Activated B cell treated with CpG ODN at 0.5 μM for 24 hours (primary cell): Measurements from ENCODE around the gene GATA6. TPM values are rescaled to one million over a fixed set of nuclear protein-coding genes. Genes with fewer than 3 reads are reported as not detected.

Source experiments
- ATAC-seq: fragments of 200-7000 bp; cut with Tn5 transposase; one replicate; pipeline ENCODE4 v1.10.0; 2021; ENCODE audit warnings: low read depth, mild to moderate bottlenecking, moderate library complexity
- CTCF ChIA-PET: fragments of 350-600 bp; sonication (Branson Sonifier 250); formaldehyde crosslinking; loops from one replicate; lab custom pipeline; 2021; ENCODE audit warnings: antibody characterized with exemption; lab: Charles Lee
- POLR2A ChIA-PET: fragments of 350-600 bp; sonication (Branson Sonifier 250); formaldehyde crosslinking; loops from one replicate; lab custom pipeline; 2021; ENCODE audit warnings: antibody characterized with exemption; lab: Charles Lee
- DNase-seq: peaks from one replicate; pipeline ENCODE4 v3.0.0; 2022
- H3K27ac Mint-ChIP-seq: one replicate; pipeline ENCODE4 v1.8.0; 2020; ENCODE audit warnings: mixed read lengths
- H3K27me3 Mint-ChIP-seq: one replicate; pipeline ENCODE4 v1.8.0; 2021; ENCODE audit warnings: mixed read lengths
- H3K36me3 Mint-ChIP-seq: one replicate; pipeline ENCODE4 v1.8.0; 2021; ENCODE audit warnings: low read depth, mixed read lengths
- H3K4me1 Mint-ChIP-seq: one replicate; pipeline ENCODE4 v1.8.0; 2021; ENCODE audit warnings: mixed read lengths
- H3K4me3 Mint-ChIP-seq: one replicate; pipeline ENCODE4 v1.8.0; 2020; ENCODE audit warnings: mild to moderate bottlenecking, mixed read lengths
- H3K9me3 Mint-ChIP-seq: one replicate; pipeline ENCODE4 v1.8.0; 2020; ENCODE audit warnings: mixed read lengths
- intact Hi-C: fragments of 100-400 bp; cut with micrococcal nuclease; formaldehyde crosslinking; loops from one replicate; pipeline ENCODE4 v1.15.1; 2024
- total RNA-seq: library from RNA; stranded (reverse); gene quantifications from 2 replicates; pipeline ENCODE4 v1.2.3, GENCODE V29; 2022
- TF ChIP-seq, protein P1 (sequence below): fragments of 200-600 bp; IDR thresholded peaks from one replicate; pipeline ENCODE4 v1.8.0; 2022; ENCODE audit warnings: antibody characterized with exemption, mild to moderate bottlenecking

The GATA6 gene
- total RNA-seq, 1 donor from 2014 or later = not detected

DNA sequence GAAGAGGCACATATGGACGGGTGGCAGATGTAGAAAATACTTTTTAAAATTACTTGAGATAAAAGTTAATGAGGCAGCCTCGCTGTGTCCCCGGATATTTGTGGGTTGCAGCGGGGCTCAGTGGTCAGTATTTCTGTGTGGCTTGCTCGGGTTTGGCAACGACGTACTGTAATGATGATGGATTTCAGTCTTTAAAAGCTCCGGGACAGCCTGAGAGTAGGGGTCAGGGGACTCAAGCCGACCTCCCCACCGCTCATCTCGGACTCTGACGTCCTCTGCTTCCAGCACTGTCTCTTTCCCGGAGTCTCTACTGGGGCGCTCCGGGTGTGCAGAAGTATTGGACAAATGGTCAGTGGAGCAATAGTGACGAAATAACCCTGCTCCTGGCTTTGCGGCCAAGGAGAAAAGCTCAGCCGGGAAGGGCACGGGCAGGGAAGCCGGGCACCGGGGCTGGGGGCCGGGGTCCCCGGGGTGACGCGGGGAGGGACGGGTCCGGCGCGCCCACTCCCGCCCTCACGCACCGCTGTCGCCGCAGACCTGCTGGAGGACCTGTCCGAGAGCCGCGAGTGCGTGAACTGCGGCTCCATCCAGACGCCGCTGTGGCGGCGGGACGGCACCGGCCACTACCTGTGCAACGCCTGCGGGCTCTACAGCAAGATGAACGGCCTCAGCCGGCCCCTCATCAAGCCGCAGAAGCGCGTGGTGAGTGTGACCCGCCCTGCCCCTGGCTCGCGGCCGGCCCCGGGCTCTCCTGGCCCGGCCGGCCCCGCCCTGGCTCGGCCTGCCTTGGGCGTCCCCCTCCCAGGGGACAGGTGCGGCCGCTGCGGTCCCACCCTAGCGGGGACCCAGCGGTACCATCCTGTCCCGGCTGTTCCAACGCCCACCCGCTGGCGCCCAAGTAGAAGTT is 7.3 kb downstream of the GATA6 start:
- DNase-seq = no peak
- ATAC-seq = no peak
- Mint-ChIP-seq H3K36me3 (no peaks in the 10 kb centered on the region), H3K27ac (no peak overlapping the region), H3K4me1 (no peaks in the 10 kb centered on the region), H3K9me3 (no peaks in the 10 kb centered on the region), H3K27me3 (peaks cover 46% of the 10 kb centered on the region), H3K4me3 (no peak overlapping the region)
- CTCF ChIA-PET = no interaction called here
- TF ChIP-seq, protein P1, sequence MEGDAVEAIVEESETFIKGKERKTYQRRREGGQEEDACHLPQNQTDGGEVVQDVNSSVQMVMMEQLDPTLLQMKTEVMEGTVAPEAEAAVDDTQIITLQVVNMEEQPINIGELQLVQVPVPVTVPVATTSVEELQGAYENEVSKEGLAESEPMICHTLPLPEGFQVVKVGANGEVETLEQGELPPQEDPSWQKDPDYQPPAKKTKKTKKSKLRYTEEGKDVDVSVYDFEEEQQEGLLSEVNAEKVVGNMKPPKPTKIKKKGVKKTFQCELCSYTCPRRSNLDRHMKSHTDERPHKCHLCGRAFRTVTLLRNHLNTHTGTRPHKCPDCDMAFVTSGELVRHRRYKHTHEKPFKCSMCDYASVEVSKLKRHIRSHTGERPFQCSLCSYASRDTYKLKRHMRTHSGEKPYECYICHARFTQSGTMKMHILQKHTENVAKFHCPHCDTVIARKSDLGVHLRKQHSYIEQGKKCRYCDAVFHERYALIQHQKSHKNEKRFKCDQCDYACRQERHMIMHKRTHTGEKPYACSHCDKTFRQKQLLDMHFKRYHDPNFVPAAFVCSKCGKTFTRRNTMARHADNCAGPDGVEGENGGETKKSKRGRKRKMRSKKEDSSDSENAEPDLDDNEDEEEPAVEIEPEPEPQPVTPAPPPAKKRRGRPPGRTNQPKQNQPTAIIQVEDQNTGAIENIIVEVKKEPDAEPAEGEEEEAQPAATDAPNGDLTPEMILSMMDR = no peak
- intact Hi-C loops = no loop called here
- POLR2A ChIA-PET = no interaction called here

- DNase-seq (no peak), ATAC-seq (no peak)
- TF ChIP-seq, protein P1 = no peak
- H3K27ac Mint-ChIP-seq = no peak overlapping the region
- H3K36me3 Mint-ChIP-seq = no peaks in the 10 kb centered on the region
- ChIA-PET POLR2A (no interaction called here), CTCF (no interaction called here)
- H3K4me3 Mint-ChIP-seq = no peak overlapping the region
- H3K9me3 Mint-ChIP-seq = no peaks in the 10 kb centered on the region
- no peaks in the 10 kb centered on the region for H3K4me1 Mint-ChIP-seq
- peaks cover 44% of the 10 kb centered on the region for H3K27me3 Mint-ChIP-seq
- intact Hi-C loops = no loop called here
Measured at GRCh38 chr18:22177327-22177871, 8.0 kb downstream of the GATA6 start.

DNA sequence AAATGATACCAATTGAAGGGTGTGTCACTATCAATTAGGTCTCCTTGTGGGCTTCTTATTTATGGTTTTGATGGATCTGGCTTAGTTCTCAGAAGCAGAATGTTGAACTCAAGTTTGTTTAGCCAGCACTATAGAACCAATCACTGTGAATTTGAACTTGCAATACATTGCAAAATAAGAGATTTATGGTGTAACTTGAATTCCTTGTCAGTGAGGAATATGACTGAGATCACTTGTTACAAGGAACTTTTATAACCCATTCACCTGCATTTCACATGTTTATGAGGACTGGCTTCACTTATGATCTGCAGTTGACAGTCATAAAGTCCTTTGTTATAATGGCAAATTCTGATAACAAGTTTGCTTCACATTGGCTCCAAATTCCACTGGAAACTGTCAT is 9.8 kb downstream of the GATA6 start:
- H3K27me3 Mint-ChIP-seq = peaks cover 27% of the 10 kb centered on the region
- H3K9me3 Mint-ChIP-seq = no peaks in the 10 kb centered on the region
- TF ChIP-seq, protein P1 = no peak
- DNase-seq (no peak), ATAC-seq (no peak)
- ChIA-PET CTCF (no interaction called here), POLR2A (no interaction called here)
- intact Hi-C loops = no loop called here
- H3K4me3 Mint-ChIP-seq = no peak overlapping the region
- H3K27ac Mint-ChIP-seq = no peak overlapping the region
- H3K4me1 Mint-ChIP-seq = no peaks in the 10 kb centered on the region
- H3K36me3 Mint-ChIP-seq = no peaks in the 10 kb centered on the region

GRCh38 chr18:22179631-22180030 is 10.2 kb downstream of the GATA6 start:
- no peak for ATAC-seq
- ChIA-PET CTCF (no interaction called here), POLR2A (no interaction called here)
- Mint-ChIP-seq H3K4me3 (no peak overlapping the region), H3K4me1 (no peaks in the 10 kb centered on the region), H3K27me3 (peaks cover 26% of the 10 kb centered on the region), H3K9me3 (no peaks in the 10 kb centered on the region), H3K27ac (no peak overlapping the region), H3K36me3 (no peaks in the 10 kb centered on the region)
- no peak for DNase-seq
- intact Hi-C loops = no loop called here
- TF ChIP-seq, protein P1 = no peak

- TF ChIP-seq, protein P1 = no peak
- H3K27ac Mint-ChIP-seq = no peak overlapping the region
- H3K4me1 Mint-ChIP-seq = no peaks in the 10 kb centered on the region
- H3K9me3 Mint-ChIP-seq = no peaks in the 10 kb centered on the region
- ChIA-PET POLR2A (no interaction called here), CTCF (no interaction called here)
- ATAC-seq (no peak), DNase-seq (no peak)
- H3K36me3 Mint-ChIP-seq = no peaks in the 10 kb centered on the region
- intact Hi-C loops = no loop called here
- no peak overlapping the region for H3K4me3 Mint-ChIP-seq
- H3K27me3 Mint-ChIP-seq = peaks cover 19% of the 10 kb centered on the region
Measured at GRCh38 chr18:22180722-22181121, 11.3 kb downstream of the GATA6 start.
